Peyer's patch (tissue), 4 donors: Measurements from ENCODE around the gene PABPN1L. TPM values are rescaled to one million over a fixed set of nuclear protein-coding genes. Genes with fewer than 3 reads are reported as not detected.

Source experiments
- DNase-seq, 3 donors: peaks; one replicate each; pipeline ENCODE4 v3.0.0-alpha.2; 2017 to 2019
- H3K27ac ChIP-seq, 4 donors: fragments of 200-600 bp; sonication (generic); one replicate each; pipeline ENCODE4 v1.5.1; 2016 to 2019
- H3K27me3 ChIP-seq, 2 donors: fragments of 200-600 bp; sonication (generic); one replicate each; pipeline ENCODE4 v1.5.1; 2019
- H3K36me3 ChIP-seq, 3 donors: fragments of 200-600 bp; sonication (generic); one replicate each; pipeline ENCODE4 v1.5.1; 2016 to 2019
- H3K4me1 ChIP-seq, 4 donors: fragments of 200-600 bp; sonication (generic); one replicate each; pipeline ENCODE4 v1.5.1; 2016 to 2019
- H3K4me3 ChIP-seq, 4 donors: fragments of 200-600 bp; sonication (generic); 1 replicate in 3 of 4; 2 replicates in 1 of 4; pipeline ENCODE4 v1.5.1; 2016 to 2019; ENCODE audit warnings: mild to moderate bottlenecking in 1 of 4
- H3K9me3 ChIP-seq, 4 donors: fragments of 200-600 bp; sonication (generic); one replicate each; pipeline ENCODE4 v1.5.1; 2016 to 2019; ENCODE audit warnings: mild to moderate bottlenecking in 1 of 4
- POLR2A ChIP-seq, 2 donors: fragments of 450-650 bp; IDR thresholded peaks; one replicate each; pipeline ENCODE4 v1.5.1; 2017; ENCODE audit warnings: antibody characterized with exemption in 2 of 2, mild to moderate bottlenecking in 2 of 2, moderate library complexity in 2 of 2
- total RNA-seq, 4 donors: library from RNA; depleted of rRNA; stranded (reverse); fragments of >200 nt; gene quantifications; one replicate each; pipeline ENCODE4 v1.1.0, GENCODE V29; 2016
- TF ChIP-seq, protein P1 (sequence below), 6 experiments: fragments of 450-650 bp in 4 of 6; fragments of 200-600 bp in 2 of 6; sonication (generic) in 1 of 6; IDR thresholded peaks; one replicate each; pipeline ENCODE4 v1.5.1; 2017 to 2019; ENCODE audit warnings: antibody characterized with exemption in 6 of 6, mild to moderate bottlenecking in 3 of 6, moderate library complexity in 1 of 6

Gene PABPN1L
- total RNA-seq, 4 donors from 2014 or later, result not detected

- H3K27ac ChIP-seq, result no peak overlapping the region
- H3K4me3 ChIP-seq, result no peak overlapping the region
- H3K36me3 ChIP-seq, result peaks cover 0 to 17% (median 0%) of the 10 kb centered on the region in 3 donors
- DNase-seq, result no peak
- H3K4me1 ChIP-seq, result peaks cover 0 to 36% (median 2%) of the 10 kb centered on the region in 4 donors
- no peak for TF ChIP-seq POLR2A (IDR thresholded peaks at IDR 0.05)
- TF ChIP-seq, protein P1, sequence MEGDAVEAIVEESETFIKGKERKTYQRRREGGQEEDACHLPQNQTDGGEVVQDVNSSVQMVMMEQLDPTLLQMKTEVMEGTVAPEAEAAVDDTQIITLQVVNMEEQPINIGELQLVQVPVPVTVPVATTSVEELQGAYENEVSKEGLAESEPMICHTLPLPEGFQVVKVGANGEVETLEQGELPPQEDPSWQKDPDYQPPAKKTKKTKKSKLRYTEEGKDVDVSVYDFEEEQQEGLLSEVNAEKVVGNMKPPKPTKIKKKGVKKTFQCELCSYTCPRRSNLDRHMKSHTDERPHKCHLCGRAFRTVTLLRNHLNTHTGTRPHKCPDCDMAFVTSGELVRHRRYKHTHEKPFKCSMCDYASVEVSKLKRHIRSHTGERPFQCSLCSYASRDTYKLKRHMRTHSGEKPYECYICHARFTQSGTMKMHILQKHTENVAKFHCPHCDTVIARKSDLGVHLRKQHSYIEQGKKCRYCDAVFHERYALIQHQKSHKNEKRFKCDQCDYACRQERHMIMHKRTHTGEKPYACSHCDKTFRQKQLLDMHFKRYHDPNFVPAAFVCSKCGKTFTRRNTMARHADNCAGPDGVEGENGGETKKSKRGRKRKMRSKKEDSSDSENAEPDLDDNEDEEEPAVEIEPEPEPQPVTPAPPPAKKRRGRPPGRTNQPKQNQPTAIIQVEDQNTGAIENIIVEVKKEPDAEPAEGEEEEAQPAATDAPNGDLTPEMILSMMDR (IDR thresholded peaks at IDR 0.05), result no peak
- H3K9me3 ChIP-seq, result no peaks in the 10 kb centered on the region
- H3K27me3 ChIP-seq, result no peaks in the 10 kb centered on the region
These were observed 18.3 kb upstream of the PABPN1L start for GRCh38 chr16:88884569-88885271.

DNA sequence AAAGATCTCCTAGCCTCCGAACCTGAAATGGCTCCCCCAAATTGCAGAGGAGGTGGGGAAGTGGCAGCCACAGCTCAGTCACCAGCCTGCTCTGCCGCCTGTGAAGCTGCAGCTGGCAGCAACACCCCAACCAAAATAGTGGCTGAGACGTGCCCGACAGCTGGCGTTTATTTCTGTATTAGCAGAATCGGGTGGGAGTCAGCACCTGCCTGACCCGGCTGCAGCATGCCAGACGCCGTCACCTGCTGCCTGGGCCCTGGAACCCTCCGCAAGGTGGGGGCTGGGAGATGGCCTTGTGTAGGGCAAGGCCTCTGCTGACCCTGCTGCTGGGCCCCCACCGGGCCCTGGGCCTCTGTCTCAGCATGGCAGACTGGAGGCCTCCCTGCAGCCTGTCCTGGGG lies 17.5 kb upstream of the PABPN1L start:
- DNase-seq, result no peak
- no peaks in the 10 kb centered on the region for H3K9me3 ChIP-seq
- H3K36me3 ChIP-seq, result peaks cover 0 to 17% (median 0%) of the 10 kb centered on the region in 3 donors
- H3K27me3 ChIP-seq, result no peaks in the 10 kb centered on the region
- H3K27ac ChIP-seq, result no peak overlapping the region
- H3K4me1 ChIP-seq, result peaks cover 0 to 36% (median 2%) of the 10 kb centered on the region in 4 donors
- TF ChIP-seq POLR2A (IDR thresholded peaks at IDR 0.05), result no peak
- TF ChIP-seq, protein P1 (IDR thresholded peaks at IDR 0.05), result no peak
- no peak overlapping the region for H3K4me3 ChIP-seq

DNA sequence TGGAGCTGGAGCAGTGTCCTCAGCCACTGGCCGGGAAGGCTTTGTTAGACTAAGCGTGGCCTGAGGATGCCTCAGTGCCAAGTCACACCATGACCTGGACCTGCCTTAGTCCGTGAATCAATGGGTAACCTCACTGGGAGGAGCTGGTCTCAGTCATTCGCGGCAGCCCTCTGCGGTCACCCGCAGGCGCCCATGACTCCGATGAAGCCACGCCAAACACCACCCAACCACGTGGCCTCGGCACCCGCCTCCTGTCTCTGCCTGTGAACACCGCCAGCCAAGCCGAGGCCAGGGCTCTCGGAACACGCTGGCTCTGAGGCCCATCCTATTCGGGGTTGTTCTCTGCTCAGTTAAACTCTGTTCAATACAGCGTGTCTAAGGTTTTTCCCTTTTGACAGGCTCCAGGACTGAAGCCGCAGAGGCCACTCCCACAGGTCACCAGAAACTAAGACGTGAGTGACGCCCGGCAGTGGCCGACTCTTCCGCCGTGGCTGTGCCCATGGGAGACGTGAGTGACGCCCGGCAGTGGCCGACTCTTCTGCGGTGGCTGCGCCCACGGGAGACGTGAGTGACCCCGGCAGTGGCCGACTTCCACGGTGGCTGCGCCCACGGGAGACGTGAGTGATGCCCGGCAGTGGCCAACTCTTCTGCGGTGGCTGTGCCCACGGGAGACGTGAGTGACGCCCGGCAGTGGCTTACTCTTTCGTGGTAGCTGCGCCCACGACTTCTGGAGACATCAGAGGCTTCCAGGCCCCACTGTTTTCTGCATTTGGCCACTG lies 16.8 kb upstream of the PABPN1L start:
- no peak for DNase-seq
- Histone ChIP-seq H3K9me3 (no peaks in the 10 kb centered on the region), H3K27ac (no peak overlapping the region), H3K36me3 (peaks cover 0 to 17% (median 0%) of the 10 kb centered on the region in 3 donors), H3K27me3 (no peaks in the 10 kb centered on the region), H3K4me3 (no peak overlapping the region), H3K4me1 (peaks cover 0 to 36% (median 2%) of the 10 kb centered on the region in 4 donors)
- no peak for TF ChIP-seq POLR2A (IDR thresholded peaks at IDR 0.05)
- TF ChIP-seq, protein P1 (IDR thresholded peaks at IDR 0.05), result no peak

DNA sequence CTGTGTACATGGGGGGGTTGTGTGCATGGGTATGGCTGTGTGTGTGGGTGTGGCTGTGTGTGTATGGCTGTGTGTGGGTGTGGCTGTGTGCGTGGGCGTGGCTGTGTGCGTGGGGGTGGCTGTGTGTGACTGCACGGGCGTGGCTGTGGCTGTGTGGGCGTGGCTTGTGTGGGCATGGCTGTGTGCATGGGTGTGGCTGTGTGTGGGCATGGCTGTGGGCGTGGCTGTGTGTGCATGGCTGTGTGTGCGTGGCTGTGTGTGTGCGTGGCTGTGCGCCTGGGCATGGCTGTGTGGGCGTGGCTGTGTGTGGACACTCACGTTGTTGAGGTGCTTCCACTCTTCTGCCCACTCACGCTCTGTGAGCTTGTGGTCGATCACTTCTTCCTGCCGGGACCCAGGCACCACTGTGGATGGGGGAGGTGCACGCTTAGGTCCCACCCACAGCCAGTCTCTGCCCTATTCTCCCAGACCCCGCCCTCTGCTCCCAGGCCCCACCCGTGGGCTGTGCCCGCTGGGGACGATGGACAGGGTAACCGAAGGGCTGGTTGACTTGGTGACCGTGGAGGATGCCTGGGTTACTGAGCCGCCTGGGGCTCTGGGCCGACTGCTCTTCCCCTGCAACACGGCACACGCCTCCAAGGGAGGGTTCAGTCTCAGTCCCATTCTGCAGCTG lies 16.0 kb upstream of the PABPN1L start:
- TF ChIP-seq, protein P1 (IDR thresholded peaks at IDR 0.05), result no peak
- TF ChIP-seq POLR2A (IDR thresholded peaks at IDR 0.05), result no peak
- DNase-seq, result peak; percentile 27 to 82 (median 74)
- H3K27ac ChIP-seq, result no peak overlapping the region

DNA sequence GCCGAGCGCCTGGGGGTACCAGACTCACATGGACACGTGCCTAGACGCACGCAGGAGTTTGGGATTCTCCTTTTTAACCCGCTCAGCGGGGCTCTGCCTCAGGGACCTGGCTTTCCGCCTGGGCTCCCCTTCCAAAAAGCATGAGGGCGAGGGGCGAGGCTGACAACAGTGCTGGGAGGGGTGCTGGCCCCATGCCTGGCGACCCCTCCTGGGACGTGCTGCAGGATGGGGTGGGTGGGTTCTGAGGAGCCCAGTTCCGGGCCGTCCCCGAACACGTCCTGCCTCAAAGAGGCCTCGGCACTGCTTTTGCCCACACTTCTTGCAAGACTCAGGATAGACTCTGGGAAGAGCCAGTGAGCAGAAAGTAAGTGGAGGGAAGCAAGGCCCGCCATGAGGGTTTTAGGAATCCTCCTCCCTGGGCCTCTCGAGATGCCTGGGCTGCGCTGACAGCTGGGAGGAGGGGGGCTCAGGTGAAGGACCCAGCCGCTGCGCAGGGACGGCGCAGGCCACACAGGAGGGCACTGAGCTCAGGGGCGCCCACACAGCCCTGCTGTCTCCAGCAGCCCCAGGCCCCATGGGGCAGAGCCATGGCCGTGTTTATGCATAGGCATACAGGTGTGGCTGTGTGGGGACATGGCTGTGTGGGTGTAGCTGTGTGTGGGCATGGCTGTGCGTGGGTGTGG lies 15.4 kb upstream of the PABPN1L start:
- TF ChIP-seq POLR2A (IDR thresholded peaks at IDR 0.05), result no peak
- TF ChIP-seq, protein P1 (IDR thresholded peaks at IDR 0.05), result no peak
- Histone ChIP-seq H3K27me3 (no peaks in the 10 kb centered on the region), H3K4me3 (peak overlapping the region in 1 of 4 donors; percentile 23), H3K4me1 (peaks cover 0 to 28% (median 2%) of the 10 kb centered on the region in 4 donors), H3K9me3 (no peaks in the 10 kb centered on the region), H3K27ac (no peak overlapping the region), H3K36me3 (peaks cover 0 to 17% (median 0%) of the 10 kb centered on the region in 3 donors)
- DNase-seq, result no peak

More for the DNA sequence above, 16.0 kb upstream of the PABPN1L start:
- no peaks in the 10 kb centered on the region for H3K27me3 ChIP-seq
- no peak overlapping the region for H3K4me3 ChIP-seq
- peaks cover 0 to 30% (median 2%) of the 10 kb centered on the region in 4 donors for H3K4me1 ChIP-seq
- no peaks in the 10 kb centered on the region for H3K9me3 ChIP-seq
- H3K36me3 ChIP-seq, result peaks cover 0 to 17% (median 0%) of the 10 kb centered on the region in 3 donors
